Measurements from ENCODE around the gene ZHX3.

ZHX3 gene

DNA sequence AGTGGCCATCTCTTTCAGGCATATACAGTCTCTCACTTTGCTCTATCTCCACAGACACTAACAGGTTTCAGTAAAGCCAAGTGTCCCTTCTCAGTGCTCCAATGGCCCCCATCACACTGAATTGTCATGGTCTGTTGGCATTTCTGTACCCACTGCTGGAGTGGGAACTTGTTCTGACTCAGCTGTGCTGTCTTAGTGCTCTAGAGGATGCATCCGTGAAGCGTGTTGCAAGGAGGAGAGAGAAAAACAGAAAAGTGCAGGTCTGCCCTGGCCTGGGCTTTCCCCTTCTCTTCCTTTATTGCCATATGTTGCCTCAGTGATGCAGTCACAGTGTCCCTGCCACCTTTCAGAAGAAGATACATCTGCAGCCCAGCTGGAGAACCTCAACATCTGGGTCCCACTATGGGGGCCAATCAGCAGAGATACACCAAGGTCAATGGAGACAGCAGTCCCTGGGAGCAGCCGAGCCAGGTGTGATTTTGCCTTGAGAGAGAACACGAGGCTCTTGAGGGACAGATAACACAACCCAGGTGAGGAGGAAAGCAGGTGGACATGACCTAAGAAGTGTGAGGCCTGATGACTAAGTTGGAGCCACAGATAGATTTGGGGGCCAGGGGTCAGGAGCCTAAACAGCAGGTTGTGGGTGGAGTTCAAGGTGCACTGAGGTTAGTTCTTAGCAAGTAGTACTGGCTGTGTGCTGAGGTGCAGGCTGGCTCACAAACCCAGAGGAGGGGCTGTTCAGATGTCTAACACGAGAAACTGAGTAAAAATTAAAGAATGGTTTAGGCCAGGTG, 185.7 kb downstream of the ZHX3 start:
- TF ChIP-seq, protein P1, sequence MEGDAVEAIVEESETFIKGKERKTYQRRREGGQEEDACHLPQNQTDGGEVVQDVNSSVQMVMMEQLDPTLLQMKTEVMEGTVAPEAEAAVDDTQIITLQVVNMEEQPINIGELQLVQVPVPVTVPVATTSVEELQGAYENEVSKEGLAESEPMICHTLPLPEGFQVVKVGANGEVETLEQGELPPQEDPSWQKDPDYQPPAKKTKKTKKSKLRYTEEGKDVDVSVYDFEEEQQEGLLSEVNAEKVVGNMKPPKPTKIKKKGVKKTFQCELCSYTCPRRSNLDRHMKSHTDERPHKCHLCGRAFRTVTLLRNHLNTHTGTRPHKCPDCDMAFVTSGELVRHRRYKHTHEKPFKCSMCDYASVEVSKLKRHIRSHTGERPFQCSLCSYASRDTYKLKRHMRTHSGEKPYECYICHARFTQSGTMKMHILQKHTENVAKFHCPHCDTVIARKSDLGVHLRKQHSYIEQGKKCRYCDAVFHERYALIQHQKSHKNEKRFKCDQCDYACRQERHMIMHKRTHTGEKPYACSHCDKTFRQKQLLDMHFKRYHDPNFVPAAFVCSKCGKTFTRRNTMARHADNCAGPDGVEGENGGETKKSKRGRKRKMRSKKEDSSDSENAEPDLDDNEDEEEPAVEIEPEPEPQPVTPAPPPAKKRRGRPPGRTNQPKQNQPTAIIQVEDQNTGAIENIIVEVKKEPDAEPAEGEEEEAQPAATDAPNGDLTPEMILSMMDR (IDR thresholded peaks at IDR 0.05), result no peak
- TF ChIP-seq ZFX (IDR thresholded peaks at IDR 0.05; ENCODE audit: borderline replicate concordance), result no peak
- H3K27ac ChIP-seq, result no peak overlapping the region

Measured in 22Rv1 (cell line).